Activated T-cell treated with anti-CD3 and anti-CD28 coated beads for 1 hour (primary cell): ENCODE data around the gene ELAVL2.
"Not testable (repeated sequence)": the region's sequence is repeated elsewhere in the genome, so short reads cannot be mapped to it uniquely, and the experiment has no call there.

Source experiments
- DNase-seq: peaks from one replicate; pipeline ENCODE4 v3.0.0-alpha.2; 2020; ENCODE audit warnings: low read depth

ELAVL2 gene

GRCh38 chr9:23769307-23769935 is 56.6 kb downstream of the ELAVL2 start:
- DNase-seq, result no peak

DNA sequence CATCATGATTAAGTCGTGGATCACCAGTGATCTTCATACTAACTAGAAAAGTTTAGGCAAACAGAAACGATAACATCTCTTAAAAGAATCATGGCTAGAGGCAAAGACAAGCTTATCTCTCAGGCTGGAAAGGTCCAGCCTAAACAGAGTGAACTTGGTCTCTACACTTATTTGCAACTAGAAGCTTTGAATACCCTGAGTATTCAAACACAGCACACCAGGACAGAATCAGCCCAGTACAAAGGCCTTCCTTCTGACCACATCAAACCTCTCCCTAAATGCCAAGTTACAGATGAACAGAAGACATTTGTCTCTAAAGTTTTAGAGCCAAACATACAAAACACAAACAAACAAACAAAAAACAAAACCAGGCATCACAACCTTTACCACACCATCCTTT is 57.2 kb downstream of the ELAVL2 start:
- DNase-seq, result no peak

DNA sequence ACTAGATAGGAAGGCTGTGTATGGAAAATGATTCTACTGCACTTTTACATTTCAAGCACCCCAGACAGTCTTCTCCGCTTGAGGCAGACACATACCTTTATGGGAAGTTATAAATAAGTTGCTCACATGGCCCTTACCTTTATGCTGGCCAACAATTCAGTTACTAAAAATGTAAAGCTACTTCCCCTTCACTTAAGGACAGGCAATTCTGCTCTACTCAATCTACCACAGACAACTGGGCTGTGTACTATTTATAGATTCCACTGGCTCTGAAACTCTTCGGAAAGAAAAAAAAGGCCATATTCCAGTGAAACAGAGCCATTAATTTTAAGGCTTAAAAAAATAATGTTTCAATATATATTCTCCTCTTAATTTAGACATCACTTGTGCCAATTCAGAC is 59.4 kb downstream of the ELAVL2 start:
- no peak for DNase-seq

GRCh38 chr9:23765561-23765960 is 60.5 kb downstream of the ELAVL2 start:
- DNase-seq, result no peak

DNA sequence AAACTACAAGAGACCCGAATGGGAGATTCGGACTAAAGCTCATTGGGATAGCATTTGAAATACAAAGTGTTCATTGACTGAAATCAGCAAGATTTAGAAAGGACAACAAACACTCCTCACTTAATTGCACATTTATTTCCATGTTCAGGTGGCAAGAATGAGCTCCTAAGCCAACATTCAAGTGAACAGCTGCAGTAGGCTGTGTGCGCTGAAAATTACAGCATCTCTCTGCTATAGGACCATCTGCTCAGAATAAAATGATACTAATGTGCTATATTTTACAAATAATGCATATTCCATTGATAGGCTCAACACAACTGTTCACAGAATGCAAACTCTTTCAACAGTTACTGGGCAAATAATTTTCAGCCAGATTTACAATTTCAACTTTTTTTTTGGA is 61.8 kb downstream of the ELAVL2 start:
- DNase-seq, result no peak

GRCh38 chr9:23754551-23754950 is 71.5 kb downstream of the ELAVL2 start:
- no peak for DNase-seq

- DNase-seq, result no peak
Observed at GRCh38 chr9:23752859-23753258, 73.2 kb downstream of the ELAVL2 start.

DNA sequence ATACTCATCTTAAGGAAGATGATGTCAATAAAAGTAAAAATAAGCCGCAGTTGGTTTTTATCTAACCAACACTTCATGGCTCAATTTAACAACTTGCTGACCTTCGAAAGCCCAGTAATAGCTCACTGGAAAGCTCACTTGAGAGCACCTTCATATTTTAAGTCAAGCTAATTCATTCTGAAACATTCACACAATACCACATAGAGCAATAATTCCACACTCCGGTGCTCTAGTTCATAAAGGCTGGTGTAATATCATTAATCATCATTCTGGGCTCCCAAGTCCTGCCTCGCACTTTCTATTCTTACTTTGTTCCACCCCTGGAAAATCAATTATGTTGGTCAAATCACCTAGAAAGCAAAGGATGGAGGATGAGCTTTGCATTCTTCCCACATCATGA is 74.4 kb downstream of the ELAVL2 start:
- DNase-seq, result no peak

GRCh38 chr9:23750808-23751207 is 75.2 kb downstream of the ELAVL2 start:
- no peak for DNase-seq

DNA sequence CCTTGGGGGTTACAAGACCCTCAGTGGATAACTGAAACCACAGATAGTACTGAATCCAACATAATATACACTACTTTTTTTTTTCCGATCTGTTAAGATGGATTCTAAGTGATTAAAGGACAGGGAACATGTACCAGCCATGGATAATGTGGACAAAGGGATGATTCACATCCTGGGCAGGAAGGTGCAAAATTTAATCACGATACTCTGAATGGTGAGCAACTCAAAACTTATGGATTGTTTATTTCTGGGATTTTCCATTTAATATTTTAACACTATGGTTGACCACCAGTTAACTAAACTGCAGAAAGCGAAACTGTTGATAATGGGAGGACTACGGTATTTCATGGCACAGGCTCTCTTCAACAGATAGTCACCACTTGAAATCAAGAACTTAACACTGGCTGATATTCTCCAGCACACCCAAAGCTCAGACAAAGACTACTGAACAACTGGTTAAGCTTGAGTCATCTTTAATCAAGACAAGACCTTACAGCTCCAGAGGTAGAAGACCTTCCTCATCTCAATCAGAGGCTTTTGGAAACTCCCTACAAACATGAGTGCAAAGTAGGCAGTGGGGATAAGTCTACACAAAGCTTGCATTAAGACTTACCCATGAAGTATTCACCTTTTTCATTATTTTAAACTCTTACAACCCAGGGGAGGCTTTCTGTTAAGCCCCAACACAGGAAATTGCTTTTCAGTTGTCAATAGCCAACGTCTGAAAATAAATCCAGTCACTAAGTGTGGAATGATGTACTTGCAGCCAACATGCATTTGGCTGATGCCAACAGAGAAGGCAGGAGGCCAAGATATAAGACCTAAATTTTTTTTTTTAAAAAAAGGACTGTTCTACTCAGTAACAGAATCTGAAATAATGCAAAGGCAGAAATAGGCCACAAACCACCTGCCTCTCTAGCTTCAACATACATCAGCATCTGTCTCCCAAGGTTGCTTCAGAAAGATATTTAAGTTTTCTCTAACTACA is 78.7 kb downstream of the ELAVL2 start:
- no peak for DNase-seq

- DNase-seq, result no peak
Observed at GRCh38 chr9:23746317-23746716, 79.7 kb downstream of the ELAVL2 start.

GRCh38 chr9:23743036-23743435 is 83.0 kb downstream of the ELAVL2 start:
- no peak for DNase-seq

- no peak for DNase-seq
Observed at GRCh38 chr9:23741351-23741750, 84.7 kb downstream of the ELAVL2 start.

- no peak for DNase-seq
Observed at GRCh38 chr9:23740531-23740930, 85.5 kb downstream of the ELAVL2 start.

DNA sequence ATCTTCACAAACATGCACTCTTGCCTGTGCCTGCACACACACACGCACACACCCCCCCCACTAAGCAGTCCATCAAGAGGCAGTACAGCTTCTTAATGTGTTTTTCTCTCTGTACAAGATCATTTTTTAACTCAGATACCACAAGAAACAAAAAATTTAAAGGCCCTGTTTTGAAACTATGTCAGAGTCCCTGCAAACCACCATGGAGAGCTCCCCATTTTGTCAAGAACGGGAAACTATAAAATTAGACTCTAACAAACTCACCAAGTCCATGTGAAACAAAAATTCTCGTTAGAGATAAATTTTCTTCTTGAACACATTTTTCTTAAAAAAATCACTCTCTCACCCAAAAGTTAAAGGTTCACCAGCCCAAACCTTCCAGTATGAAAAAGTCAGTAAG is 86.3 kb downstream of the ELAVL2 start:
- no peak for DNase-seq

DNA sequence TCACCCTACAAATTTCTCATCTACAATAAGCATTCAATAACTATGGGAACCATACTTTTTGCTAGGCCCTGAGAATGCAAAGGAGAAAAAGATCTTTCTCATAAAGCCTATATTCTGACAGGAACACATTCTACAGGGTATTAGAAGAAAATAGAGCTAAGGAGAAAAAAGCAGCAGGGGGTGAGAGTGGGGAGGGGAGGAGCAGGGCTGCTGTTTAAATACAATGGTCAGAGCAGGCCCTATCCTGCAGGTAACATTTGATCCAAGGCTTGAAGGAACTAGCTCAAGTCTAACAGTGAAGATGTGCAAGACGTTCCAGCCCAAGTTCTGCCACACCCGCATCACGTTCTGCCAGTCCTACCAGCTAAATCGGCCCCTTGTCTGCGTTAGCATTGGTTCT is 89.7 kb downstream of the ELAVL2 start:
- no peak for DNase-seq

DNA sequence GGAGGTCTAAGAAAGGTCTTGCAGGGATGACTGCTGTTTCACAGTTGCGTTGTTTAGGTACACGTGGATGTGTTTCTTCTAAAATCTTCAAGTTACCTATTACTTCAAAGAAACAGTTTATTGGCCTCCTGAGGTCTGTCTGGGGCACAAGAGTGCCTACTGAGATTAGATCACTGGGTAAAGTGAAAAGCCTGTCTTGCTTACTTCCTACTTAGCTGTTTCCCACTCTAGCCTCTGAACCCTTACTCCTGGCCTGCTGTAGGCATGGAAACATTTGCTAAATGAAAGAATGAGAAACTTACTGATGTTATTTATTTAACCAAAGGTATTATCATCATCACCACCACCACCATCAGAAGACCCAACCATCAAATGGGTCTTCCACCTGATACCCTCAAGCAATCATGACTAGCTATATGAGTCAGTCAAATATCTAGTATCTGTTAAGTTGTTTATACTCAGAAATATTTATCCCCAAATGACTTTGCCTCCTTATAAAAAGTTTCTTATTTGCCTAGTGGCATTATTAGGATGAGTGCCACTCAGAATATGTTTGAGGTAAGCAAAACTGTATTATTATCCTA is 92.5 kb downstream of the ELAVL2 start:
- DNase-seq, result no peak

GRCh38 chr9:23731353-23731752 is 94.7 kb downstream of the ELAVL2 start:
- no peak for DNase-seq

GRCh38 chr9:23730364-23730763 is 95.7 kb downstream of the ELAVL2 start:
- no peak for DNase-seq

- no peak for DNase-seq
Observed at GRCh38 chr9:23728736-23729135, 97.3 kb downstream of the ELAVL2 start.

GRCh38 chr9:23725279-23725946 is 100.6 kb downstream of the ELAVL2 start:
- no peak for DNase-seq

DNA sequence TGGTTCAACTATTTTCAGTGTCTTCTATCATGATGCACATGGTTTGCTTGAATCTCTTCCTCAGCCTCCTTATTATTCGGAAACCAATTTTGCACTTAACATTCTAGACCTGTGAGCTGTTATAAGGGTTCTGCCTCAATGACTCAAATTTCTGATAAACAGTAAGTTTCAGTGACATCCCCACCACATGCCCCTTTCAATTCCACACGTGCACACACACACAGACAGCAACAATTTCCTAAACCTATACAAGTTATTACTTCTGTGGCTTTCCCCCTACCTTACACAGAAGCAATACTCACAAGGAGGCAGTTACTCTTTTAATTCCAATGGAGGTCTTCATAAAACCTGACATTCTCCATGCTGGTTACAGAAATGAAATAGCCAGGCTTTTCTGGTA is 102.4 kb downstream of the ELAVL2 start:
- DNase-seq, result no peak

DNA sequence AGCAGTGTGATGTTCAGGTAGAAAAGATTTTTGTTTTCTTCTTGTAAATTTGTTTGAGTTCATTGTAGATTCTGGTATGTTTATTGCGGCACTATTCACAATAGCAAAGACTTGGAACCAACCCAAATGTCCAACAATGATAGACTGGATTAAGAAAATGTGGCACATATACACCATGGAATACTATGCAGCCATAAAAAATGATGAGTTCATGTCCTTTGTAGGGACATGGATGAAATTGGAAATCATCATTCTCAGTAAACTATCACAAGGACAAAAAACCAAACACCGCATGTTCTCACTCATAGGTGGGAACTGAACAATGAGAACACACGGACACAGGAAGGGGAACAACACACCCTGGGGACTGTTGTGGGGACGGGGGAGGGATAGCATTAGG is 103.0 kb downstream of the ELAVL2 start:
- DNase-seq, result not testable (repeated sequence)
